ENCODE measurements around the gene GTF3C2. TPM values are rescaled to one million over a fixed set of nuclear protein-coding genes. Genes with fewer than 3 reads are reported as not detected.

Gene GTF3C2
- total and polyA plus RNA-seq, 9 of the 15 experiments (the other 6 are each of a cell fraction or from before 2014, with no cell fraction given), result 35.5 to 96.8 (median 53.0) TPM

DNA sequence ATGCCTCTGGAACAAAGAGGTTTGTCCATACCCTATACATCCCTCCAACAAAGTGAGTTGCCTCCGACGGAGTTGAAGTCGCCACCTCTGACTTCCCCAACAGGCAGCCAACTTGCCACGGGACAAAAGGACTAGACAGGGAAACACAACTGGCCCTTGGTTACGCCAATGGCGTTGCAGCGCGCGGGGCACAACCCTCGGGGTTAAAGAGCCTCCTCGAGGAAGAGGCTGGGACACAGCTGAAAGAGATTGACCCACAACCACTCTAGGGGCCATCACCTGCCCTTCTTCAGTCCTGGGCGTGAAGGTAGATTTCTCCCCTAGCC is 545 bp downstream of the GTF3C2 start (continued):
- TF ChIP-seq, protein P1, sequence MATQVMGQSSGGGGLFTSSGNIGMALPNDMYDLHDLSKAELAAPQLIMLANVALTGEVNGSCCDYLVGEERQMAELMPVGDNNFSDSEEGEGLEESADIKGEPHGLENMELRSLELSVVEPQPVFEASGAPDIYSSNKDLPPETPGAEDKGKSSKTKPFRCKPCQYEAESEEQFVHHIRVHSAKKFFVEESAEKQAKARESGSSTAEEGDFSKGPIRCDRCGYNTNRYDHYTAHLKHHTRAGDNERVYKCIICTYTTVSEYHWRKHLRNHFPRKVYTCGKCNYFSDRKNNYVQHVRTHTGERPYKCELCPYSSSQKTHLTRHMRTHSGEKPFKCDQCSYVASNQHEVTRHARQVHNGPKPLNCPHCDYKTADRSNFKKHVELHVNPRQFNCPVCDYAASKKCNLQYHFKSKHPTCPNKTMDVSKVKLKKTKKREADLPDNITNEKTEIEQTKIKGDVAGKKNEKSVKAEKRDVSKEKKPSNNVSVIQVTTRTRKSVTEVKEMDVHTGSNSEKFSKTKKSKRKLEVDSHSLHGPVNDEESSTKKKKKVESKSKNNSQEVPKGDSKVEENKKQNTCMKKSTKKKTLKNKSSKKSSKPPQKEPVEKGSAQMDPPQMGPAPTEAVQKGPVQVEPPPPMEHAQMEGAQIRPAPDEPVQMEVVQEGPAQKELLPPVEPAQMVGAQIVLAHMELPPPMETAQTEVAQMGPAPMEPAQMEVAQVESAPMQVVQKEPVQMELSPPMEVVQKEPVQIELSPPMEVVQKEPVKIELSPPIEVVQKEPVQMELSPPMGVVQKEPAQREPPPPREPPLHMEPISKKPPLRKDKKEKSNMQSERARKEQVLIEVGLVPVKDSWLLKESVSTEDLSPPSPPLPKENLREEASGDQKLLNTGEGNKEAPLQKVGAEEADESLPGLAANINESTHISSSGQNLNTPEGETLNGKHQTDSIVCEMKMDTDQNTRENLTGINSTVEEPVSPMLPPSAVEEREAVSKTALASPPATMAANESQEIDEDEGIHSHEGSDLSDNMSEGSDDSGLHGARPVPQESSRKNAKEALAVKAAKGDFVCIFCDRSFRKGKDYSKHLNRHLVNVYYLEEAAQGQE (IDR thresholded peaks at IDR 0.05; ENCODE audit: borderline replicate concordance), result no peak
- TF ChIP-seq, protein P1 (CRISPR knock-in tag; IDR thresholded peaks at IDR 0.05; ENCODE audit: low read depth), result 0 out of 2 replicates have a peak, but pooled peaks have one; percentile 9
- TF ChIP-seq SP2 (IDR thresholded peaks at IDR 0.05; ENCODE audit: extremely low read depth, low read depth, low read length, poor library complexity, severe bottlenecking) (no peak), ZNF609 (CRISPR knock-in tag; IDR thresholded peaks at IDR 0.05; ENCODE audit: borderline replicate concordance) (0 out of 2 replicates have a peak, but pooled peaks have one; percentile 7), YY1 (IDR thresholded peaks at IDR 0.05; ENCODE audit: borderline replicate concordance in 1 of 3, control insufficient read depth in 1 of 3, extremely low read depth in 1 of 3, insufficient read depth in 3 of 3, insufficient read length in 1 of 3, insufficient replicate concordance in 2 of 3, low read depth in 1 of 3, low read length in 2 of 3) (peak in 2 of 3 experiments; percentile 13 to 68)
- TF ChIP-seq, protein P2, sequence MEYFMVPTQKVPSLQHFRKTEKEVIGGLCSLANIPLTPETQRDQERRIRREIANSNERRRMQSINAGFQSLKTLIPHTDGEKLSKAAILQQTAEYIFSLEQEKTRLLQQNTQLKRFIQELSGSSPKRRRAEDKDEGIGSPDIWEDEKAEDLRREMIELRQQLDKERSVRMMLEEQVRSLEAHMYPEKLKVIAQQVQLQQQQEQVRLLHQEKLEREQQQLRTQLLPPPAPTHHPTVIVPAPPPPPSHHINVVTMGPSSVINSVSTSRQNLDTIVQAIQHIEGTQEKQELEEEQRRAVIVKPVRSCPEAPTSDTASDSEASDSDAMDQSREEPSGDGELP (CRISPR knock-in tag; IDR thresholded peaks at IDR 0.05; ENCODE audit: borderline replicate concordance), result 0 out of 2 replicates have a peak, but pooled peaks have one; percentile 77
